SU-DHL-6 (cell line): ENCODE data around the gene CTCF.

Source experiments
- H2AFZ ChIP-seq: fragments of 200-600 bp; sonication (generic); 2 replicates; pipeline ENCODE4 v1.6.1; 2014; ENCODE audit warnings: low read depth, mild to moderate bottlenecking, moderate library complexity, mixed read lengths, antibody characterized with exemption, low read length; ENCODE audit not compliant: severe bottlenecking
- H3F3A ChIP-seq: fragments of 200-600 bp; shearing (Covaris generic); 2 replicates; pipeline ENCODE4 v1.6.0; 2016; ENCODE audit warnings: antibody characterized with exemption, mild to moderate bottlenecking; ENCODE audit not compliant: insufficient read depth
- H3K27ac ChIP-seq: fragments of 200-600 bp; sonication (generic); 2 replicates; pipeline ENCODE4 v1.5.1; 2016; ENCODE audit warnings: low read depth, mild to moderate bottlenecking, low read length, moderate library complexity, mixed read lengths
- H3K27me3 ChIP-seq: fragments of 200-600 bp; sonication (generic), shearing (Covaris generic); 2 replicates; pipeline ENCODE4 v1.6.0; 2014; ENCODE audit warnings: mild to moderate bottlenecking, low read length
- H3K36me3 ChIP-seq: fragments of 200-600 bp; sonication (generic); 2 replicates; pipeline ENCODE4 v1.6.1; 2014; ENCODE audit warnings: mild to moderate bottlenecking, low read length, mixed read lengths
- H3K4me2 ChIP-seq: fragments of 300-600, 200-600 bp; shearing (Covaris generic), sonication (generic); 2 replicates; pipeline ENCODE4 v1.6.0; 2014; ENCODE audit warnings: low read length, low read depth, mild to moderate bottlenecking; ENCODE audit not compliant: poor library complexity, severe bottlenecking
- H3K4me3 ChIP-seq: fragments of 200-600 bp; sonication (generic); 2 replicates; pipeline ENCODE4 v1.5.1; 2014; ENCODE audit warnings: antibody characterized with exemption, low read length, mild to moderate bottlenecking, mixed read lengths; ENCODE audit not compliant: insufficient read depth, poor library complexity, severe bottlenecking
- H3K79me2 ChIP-seq: fragments of 200-600 bp; sonication (generic); 2 replicates; pipeline ENCODE4 v1.6.1; 2014; ENCODE audit warnings: mild to moderate bottlenecking, low read length, moderate library complexity; ENCODE audit not compliant: insufficient read depth
- H3K9ac ChIP-seq: fragments of 200-600 bp; sonication (generic); 2 replicates; pipeline ENCODE4 v1.7.0; 2014; ENCODE audit warnings: mild to moderate bottlenecking, low read length
- H3K9me2 ChIP-seq: fragments of 200-600 bp; sonication (generic); replicated peaks from 2 replicates; pipeline ENCODE4 v1.6.1; 2014; ENCODE audit warnings: low read length; ENCODE audit not compliant: insufficient read depth
- H3K9me3 ChIP-seq: fragments of 200-600 bp; sonication (generic); 2 replicates; pipeline ENCODE4 v1.6.1; 2014; ENCODE audit warnings: low read length, mixed read lengths; ENCODE audit not compliant: insufficient read depth
- H4K20me1 ChIP-seq: fragments of 200-600 bp; sonication (generic); 2 replicates; pipeline ENCODE4 v1.6.1; 2014; ENCODE audit warnings: low read depth, mild to moderate bottlenecking, antibody characterized with exemption, low read length, moderate library complexity, mixed read lengths
- EZH2phosphoT487 ChIP-seq: fragments of 200-600 bp; sonication (generic), shearing (Covaris generic); conservative IDR thresholded peaks from 2 replicates; pipeline ENCODE4 v1.6.1; 2018; ENCODE audit warnings: mild to moderate bottlenecking, antibody characterized with exemption, low read length, moderate library complexity, mixed read lengths
- TF ChIP-seq, protein P1 (sequence below): fragments of 200-600 bp; sonication (generic); IDR thresholded peaks from one replicate; pipeline ENCODE4 v1.5.1; 2017; ENCODE audit warnings: antibody characterized with exemption, mild to moderate bottlenecking, low read length, moderate library complexity; ENCODE audit not compliant: insufficient read depth, poor library complexity, severe bottlenecking

The CTCF gene

DNA sequence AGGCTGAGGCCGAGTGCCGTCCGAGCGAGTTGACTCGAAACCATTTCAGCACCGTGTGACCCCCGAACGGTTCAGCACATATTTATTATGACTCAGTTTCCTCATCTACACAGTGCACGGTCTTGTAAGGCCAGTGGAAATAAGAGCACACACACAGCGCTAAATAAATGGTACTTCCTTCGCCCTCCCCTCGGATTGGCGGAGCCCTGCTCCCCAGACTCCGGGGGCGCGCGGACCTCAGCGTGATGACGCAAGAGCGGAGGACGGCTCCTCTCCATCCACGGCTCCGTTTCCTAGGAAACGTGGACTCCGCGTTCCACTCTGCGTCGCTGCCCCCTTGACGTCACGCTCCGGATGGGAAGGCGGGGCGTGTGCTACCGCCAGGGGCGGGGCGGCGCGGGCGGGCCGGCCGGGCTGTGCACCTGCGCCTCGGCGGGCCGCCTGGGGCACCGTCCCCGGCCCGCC is 98.3 kb downstream of the CTCF start, which contains the start of gene PARD6A:
TSS of gene PARD6A (plus strand) at position 397 of the 465 bp plus-strand sequence. CDS start 79 bp downstream, outside the sequence.
- no peak for TF ChIP-seq EZH2phosphoT487
- TF ChIP-seq, protein P1, sequence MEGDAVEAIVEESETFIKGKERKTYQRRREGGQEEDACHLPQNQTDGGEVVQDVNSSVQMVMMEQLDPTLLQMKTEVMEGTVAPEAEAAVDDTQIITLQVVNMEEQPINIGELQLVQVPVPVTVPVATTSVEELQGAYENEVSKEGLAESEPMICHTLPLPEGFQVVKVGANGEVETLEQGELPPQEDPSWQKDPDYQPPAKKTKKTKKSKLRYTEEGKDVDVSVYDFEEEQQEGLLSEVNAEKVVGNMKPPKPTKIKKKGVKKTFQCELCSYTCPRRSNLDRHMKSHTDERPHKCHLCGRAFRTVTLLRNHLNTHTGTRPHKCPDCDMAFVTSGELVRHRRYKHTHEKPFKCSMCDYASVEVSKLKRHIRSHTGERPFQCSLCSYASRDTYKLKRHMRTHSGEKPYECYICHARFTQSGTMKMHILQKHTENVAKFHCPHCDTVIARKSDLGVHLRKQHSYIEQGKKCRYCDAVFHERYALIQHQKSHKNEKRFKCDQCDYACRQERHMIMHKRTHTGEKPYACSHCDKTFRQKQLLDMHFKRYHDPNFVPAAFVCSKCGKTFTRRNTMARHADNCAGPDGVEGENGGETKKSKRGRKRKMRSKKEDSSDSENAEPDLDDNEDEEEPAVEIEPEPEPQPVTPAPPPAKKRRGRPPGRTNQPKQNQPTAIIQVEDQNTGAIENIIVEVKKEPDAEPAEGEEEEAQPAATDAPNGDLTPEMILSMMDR: no peak
- Histone ChIP-seq H2AFZ (peak within 1 kb of the TSS; percentile 76), H3K4me2 (peak within 1 kb of the TSS; percentile 75), H3K79me2 (no peaks in the 10 kb centered on the region), H4K20me1 (no peaks in the 10 kb centered on the region), H3K9ac (peak within 1 kb of the TSS; percentile 71), H3K36me3 (no peaks in the 10 kb centered on the region), H3F3A (no peaks in the 10 kb centered on the region), H3K27ac (peak within 1 kb of the TSS; percentile 71), H3K4me3 (peak within 1 kb of the TSS; percentile 73), H3K9me3 (no peaks in the 10 kb centered on the region), H3K27me3 (no peaks in the 10 kb centered on the region), H3K9me2 (no peaks in the 10 kb centered on the region)

DNA sequence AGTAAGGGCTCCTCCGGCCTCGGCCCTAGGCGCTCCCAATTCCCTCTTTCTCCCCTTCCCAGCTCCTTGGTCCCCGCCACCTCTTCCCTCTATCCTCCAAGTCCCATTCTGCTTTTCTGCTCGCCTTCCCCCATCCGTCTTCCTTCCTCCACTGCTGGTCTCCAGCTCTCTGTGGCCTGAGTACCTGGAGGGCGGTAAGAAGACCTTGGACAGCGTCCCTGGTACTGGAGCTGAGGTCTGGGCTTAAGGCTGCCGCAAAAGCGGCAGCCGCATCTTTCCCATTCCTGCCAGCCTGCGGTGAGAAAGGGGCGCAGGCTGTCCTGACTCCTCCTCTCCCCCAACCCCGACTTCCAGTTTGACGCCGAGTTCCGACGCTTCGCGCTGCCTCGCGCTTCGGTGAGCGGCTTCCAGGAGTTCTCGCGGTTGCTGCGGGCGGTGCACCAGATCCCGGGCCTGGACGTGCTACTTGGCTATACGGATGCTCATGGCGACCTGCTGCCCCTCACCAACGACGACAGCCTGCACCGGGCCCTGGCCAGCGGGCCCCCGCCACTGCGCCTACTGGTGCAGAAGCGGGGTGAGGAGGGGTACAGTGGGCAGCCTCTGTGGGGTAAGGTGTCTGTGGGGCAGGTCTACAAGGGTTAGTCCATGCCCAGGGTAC is 98.9 kb downstream of the CTCF start:
- H3K9ac ChIP-seq: peak overlapping the region; percentile 59
- H4K20me1 ChIP-seq: no peaks in the 10 kb centered on the region
- H3F3A ChIP-seq: no peaks in the 10 kb centered on the region
- H3K36me3 ChIP-seq: no peaks in the 10 kb centered on the region
- H3K9me2 ChIP-seq: no peaks in the 10 kb centered on the region
- H2AFZ ChIP-seq: peak overlapping the region; percentile 76
- peak overlapping the region; percentile 75 for H3K4me2 ChIP-seq
- no peaks in the 10 kb centered on the region for H3K9me3 ChIP-seq
- H3K27me3 ChIP-seq: no peaks in the 10 kb centered on the region
- H3K27ac ChIP-seq: peak overlapping the region; percentile 39; the same call in 1 of the 2 replicates
- no peaks in the 10 kb centered on the region for H3K79me2 ChIP-seq
- H3K4me3 ChIP-seq: peak overlapping the region; percentile 55
- TF ChIP-seq, protein P1: no peak
- no peak for TF ChIP-seq EZH2phosphoT487

DNA sequence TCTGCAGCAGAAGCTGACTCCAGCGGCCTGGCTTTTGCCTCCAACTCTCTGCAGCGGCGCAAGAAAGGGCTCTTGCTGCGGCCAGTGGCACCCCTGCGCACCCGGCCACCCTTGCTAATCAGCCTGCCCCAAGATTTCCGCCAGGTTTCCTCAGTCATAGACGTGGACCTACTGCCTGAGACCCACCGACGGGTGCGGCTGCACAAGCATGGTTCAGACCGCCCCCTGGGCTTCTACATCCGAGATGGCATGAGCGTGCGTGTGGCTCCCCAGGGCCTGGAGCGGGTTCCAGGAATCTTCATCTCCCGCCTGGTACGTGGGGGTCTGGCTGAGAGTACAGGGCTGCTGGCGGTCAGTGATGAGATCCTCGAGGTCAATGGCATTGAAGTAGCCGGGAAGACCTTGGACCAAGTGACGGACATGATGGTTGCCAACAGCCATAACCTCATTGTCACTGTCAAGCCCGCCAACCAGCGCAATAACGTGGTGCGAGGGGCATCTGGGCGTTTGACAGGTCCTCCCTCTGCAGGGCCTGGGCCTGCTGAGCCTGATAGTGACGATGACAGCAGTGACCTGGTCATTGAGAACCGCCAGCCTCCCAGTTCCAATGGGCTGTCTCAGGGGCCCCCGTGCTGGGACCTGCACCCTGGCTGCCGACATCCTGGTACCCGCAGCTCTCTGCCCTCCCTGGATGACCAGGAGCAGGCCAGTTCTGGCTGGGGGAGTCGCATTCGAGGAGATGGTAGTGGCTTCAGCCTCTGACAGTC is 99.7 kb downstream of the CTCF start:
- H3K9ac ChIP-seq: no peak overlapping the region
- H4K20me1 ChIP-seq: no peaks in the 10 kb centered on the region

More for the DNA sequence above, 99.7 kb downstream of the CTCF start:
- no peaks in the 10 kb centered on the region for H3K9me2 ChIP-seq
- no peaks in the 10 kb centered on the region for H3K79me2 ChIP-seq
- H3F3A ChIP-seq: no peaks in the 10 kb centered on the region
- H3K27me3 ChIP-seq: no peaks in the 10 kb centered on the region
- H3K4me3 ChIP-seq: no peak overlapping the region
- H2AFZ ChIP-seq: no peak overlapping the region
- H3K36me3 ChIP-seq: no peaks in the 10 kb centered on the region
- no peak overlapping the region for H3K4me2 ChIP-seq
- no peaks in the 10 kb centered on the region for H3K9me3 ChIP-seq
- H3K27ac ChIP-seq: no peak overlapping the region
- TF ChIP-seq, protein P1: no peak
- TF ChIP-seq EZH2phosphoT487: no peak
